ENCODE data around the gene C19orf38. TPM values are rescaled to one million over a fixed set of nuclear protein-coding genes. Genes with fewer than 3 reads are reported as not detected.

C19orf38 gene
- total RNA-seq, 4 donors from 2014 or later, result 0.97 to 3.6 (median 1.1) TPM; not detected in 1

DNA sequence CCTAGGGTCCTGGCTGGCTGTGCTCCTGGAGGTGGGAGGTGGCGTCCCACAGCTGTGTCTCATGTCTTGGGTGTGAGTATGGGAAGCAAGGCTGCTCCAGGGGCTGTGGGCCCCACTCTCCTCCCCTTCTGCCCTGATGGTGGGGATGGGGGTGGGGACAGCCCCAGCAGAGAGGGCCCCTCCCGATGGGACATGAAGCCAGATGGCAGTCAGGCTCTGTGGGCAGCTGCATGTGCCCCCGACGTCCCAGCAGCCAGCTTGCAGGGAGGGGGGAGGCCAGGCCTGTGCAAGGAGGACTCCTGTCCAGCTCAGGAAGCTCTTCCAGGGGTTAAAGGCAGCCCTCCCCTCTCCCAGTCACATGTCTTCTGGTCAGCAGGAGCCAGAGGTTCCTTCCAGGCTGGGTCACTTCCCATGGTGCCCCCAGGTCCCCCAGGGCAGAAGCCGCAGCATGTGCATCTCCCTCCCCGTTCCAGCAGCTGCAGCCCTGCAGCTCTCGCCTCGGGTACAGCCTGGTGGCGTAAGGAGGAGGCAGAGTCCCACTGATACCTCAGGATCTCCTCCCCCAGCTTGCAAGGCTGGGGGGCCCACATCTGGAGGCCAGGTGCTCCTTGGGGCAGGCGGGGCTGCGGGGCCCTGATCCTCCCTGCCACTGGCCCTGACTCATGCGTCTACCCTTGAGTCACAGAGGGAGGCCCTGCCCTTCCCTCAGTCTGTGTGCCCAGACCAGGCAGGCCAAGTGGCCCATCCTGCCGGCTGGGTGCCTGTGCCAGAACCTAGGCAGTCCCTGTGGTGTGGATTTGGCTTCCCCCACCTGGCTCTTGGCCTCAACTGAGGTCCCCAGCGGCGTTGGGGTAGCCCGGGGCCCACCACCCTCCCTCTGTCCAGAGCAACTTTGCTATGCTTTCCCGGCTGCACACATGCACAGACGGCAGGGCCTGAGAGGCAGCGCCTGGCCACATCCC is 67.2 kb downstream of the C19orf38 start:
- no peak for DNase-seq (ENCODE audit: extremely low spot score)
- intact Hi-C loops (cut with DNase I), result no loop called here
- H3K27me3 ChIP-seq, result no peaks in the 10 kb centered on the region
- H3K4me1 ChIP-seq, result no peaks in the 10 kb centered on the region
- WGBS, result 79% methylated on average over 8 of the region's 19 CpGs
- H3K36me3 ChIP-seq, result peaks cover 23 to 97% (median 90%) of the 10 kb centered on the region in 4 donors
- no peaks in the 10 kb centered on the region for H3K9me3 ChIP-seq
- TF ChIP-seq POLR2A (IDR thresholded peaks at IDR 0.05; ENCODE audit: low read depth) (no peak), POLR2AphosphoS5 (IDR thresholded peaks at IDR 0.05) (no peak), EP300 (IDR thresholded peaks at IDR 0.05) (no peak)
- TF ChIP-seq, protein P1, sequence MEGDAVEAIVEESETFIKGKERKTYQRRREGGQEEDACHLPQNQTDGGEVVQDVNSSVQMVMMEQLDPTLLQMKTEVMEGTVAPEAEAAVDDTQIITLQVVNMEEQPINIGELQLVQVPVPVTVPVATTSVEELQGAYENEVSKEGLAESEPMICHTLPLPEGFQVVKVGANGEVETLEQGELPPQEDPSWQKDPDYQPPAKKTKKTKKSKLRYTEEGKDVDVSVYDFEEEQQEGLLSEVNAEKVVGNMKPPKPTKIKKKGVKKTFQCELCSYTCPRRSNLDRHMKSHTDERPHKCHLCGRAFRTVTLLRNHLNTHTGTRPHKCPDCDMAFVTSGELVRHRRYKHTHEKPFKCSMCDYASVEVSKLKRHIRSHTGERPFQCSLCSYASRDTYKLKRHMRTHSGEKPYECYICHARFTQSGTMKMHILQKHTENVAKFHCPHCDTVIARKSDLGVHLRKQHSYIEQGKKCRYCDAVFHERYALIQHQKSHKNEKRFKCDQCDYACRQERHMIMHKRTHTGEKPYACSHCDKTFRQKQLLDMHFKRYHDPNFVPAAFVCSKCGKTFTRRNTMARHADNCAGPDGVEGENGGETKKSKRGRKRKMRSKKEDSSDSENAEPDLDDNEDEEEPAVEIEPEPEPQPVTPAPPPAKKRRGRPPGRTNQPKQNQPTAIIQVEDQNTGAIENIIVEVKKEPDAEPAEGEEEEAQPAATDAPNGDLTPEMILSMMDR (IDR thresholded peaks at IDR 0.05), result no peak
- no peak overlapping the region for H3K27ac ChIP-seq (replicated peaks in 1 of 4)
- no peak overlapping the region for H3K4me3 ChIP-seq

DNA sequence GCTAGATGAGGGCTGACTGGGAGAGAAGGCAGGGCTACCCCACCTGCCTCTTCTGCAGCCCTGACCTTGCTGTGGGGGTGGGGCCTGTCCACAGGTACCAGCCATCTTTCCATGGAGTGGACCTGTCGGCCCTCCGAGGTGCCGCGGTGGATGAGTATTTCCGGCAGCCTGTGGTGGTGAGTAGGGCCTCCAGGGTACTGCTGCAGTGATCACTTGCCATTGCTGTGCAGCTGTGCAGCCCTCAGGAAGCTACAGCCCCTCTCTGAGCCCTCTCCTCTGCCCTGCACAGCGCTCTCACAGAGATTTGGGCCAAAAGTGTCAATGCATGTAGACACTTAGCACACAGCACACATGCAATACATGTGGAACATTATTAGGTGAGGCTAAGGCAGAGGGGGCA is 68.4 kb downstream of the C19orf38 start:
- Histone ChIP-seq H3K36me3 (peaks cover 28 to 97% (median 89%) of the 10 kb centered on the region in 4 donors), H3K4me3 (no peak overlapping the region), H3K27ac (replicated peaks in 1 of 4) (no peak overlapping the region), H3K27me3 (no peaks in the 10 kb centered on the region), H3K9me3 (no peaks in the 10 kb centered on the region), H3K4me1 (no peaks in the 10 kb centered on the region)
- intact Hi-C loops (cut with DNase I), result no loop called here
- no peak for DNase-seq (ENCODE audit: extremely low spot score)
- WGBS, result 83% methylated on average over 2 of the region's 6 CpGs
- TF ChIP-seq EP300 (IDR thresholded peaks at IDR 0.05), result no peak
- TF ChIP-seq, protein P1 (IDR thresholded peaks at IDR 0.05), result no peak
- TF ChIP-seq POLR2AphosphoS5 (IDR thresholded peaks at IDR 0.05), result no peak
- no peak for TF ChIP-seq POLR2A (IDR thresholded peaks at IDR 0.05; ENCODE audit: low read depth)

DNA sequence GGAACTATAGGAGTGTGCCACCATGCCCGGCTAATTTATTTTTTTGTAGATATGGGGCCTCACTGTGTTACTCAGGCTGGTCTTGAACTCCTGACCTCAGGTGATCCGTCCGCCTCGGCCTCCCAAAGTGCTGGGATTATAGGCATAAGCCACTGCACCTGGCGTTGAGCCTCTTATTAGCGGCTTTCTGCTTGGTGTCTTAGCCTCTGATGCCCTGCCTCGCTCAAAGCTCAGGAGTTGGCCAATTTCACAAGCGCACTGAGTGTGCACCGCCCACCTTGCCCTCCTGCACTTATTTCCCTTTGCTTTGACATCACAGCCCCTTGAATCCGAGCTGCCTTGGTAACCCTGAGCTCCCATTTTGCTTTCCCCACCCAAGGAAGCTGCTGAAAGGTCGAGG is 70.1 kb downstream of the C19orf38 start:
- peaks cover 31 to 97% (median 90%) of the 10 kb centered on the region in 4 donors for H3K36me3 ChIP-seq
- no peaks in the 10 kb centered on the region for H3K9me3 ChIP-seq
- intact Hi-C loops (cut with DNase I), result no loop called here
- H3K27me3 ChIP-seq, result no peaks in the 10 kb centered on the region
- no peak overlapping the region for H3K4me3 ChIP-seq
- DNase-seq (ENCODE audit: extremely low spot score), result no peak
- H3K4me1 ChIP-seq, result no peaks in the 10 kb centered on the region
- 94% methylated on average over 11 of the region's 11 CpGs for WGBS
- no peak overlapping the region for H3K27ac ChIP-seq (replicated peaks in 1 of 4)
- TF ChIP-seq EP300 (IDR thresholded peaks at IDR 0.05), result no peak
- no peak for TF ChIP-seq POLR2A (IDR thresholded peaks at IDR 0.05; ENCODE audit: low read depth)
- TF ChIP-seq, protein P1 (IDR thresholded peaks at IDR 0.05), result no peak
- no peak for TF ChIP-seq POLR2AphosphoS5 (IDR thresholded peaks at IDR 0.05)

Small RNAs within 50 kb of the gene (small RNA-seq; reads per million reads assigned to genes)
- 0 reads per million in 3 donors for gene MIR199A1
- gene MIR6793, result 0 to 0.93 (median 0) reads per million in 3 donors

Other genes with a start within 250 kb of the C19orf38 start
- gene SLC44A2, start 222.9 kb upstream of the C19orf38 start, total RNA-seq, result 10 to 100 TPM; 26.2 to 71.2 (median 46.1) TPM
- 100 to 1,000 TPM in 3 of 4 donors, 10 to 100 TPM in 1; 79.2 to 127 (median 102) TPM for gene ILF3, start 194.1 kb upstream of the C19orf38 start, total RNA-seq
- 10 to 100 TPM; 19.9 to 34.9 (median 25.4) TPM for gene QTRT1, start 147.0 kb upstream of the C19orf38 start, total RNA-seq
- gene DNM2, start 130.3 kb upstream of the C19orf38 start, total RNA-seq, result 100 to 1,000 TPM in 1 of 4 donors, 10 to 100 TPM in 3; 73.6 to 115 (median 93.7) TPM
- 10 to 100 TPM; 18.7 to 29.5 (median 27.7) TPM for gene TMED1, start 12.2 kb upstream of the C19orf38 start, total RNA-seq
- 10 to 100 TPM; 24.9 to 43.5 (median 30.6) TPM for gene CARM1, start 23.1 kb downstream of the C19orf38 start, total RNA-seq
- gene YIPF2, start 80.2 kb downstream of the C19orf38 start, total RNA-seq, result 10 to 100 TPM; 23.3 to 50.1 (median 31.0) TPM
- 10 to 100 TPM; 32.6 to 58.7 (median 45.9) TPM for gene TIMM29, start 80.4 kb downstream of the C19orf38 start, total RNA-seq
- 10 to 100 TPM; 48.0 to 78.2 (median 53.9) TPM for gene SMARCA4, start 112.6 kb downstream of the C19orf38 start, total RNA-seq
- gene LDLR, start 241.0 kb downstream of the C19orf38 start, total RNA-seq, result 100 to 1,000 TPM in 1 of 4 donors, 10 to 100 TPM in 3; 14.2 to 258 (median 47.5) TPM

Data from esophagus muscularis mucosa (tissue), 4 donors.